ENCODE data around the gene AOPEP. TPM values are rescaled to one million over a fixed set of nuclear protein-coding genes. Genes with fewer than 3 reads are reported as not detected.

AOPEP gene
- total and polyA plus RNA-seq, 2 donors (not counting 3 experiments of a cell fraction or from before 2014, with no cell fraction given): 20.2 to 41.6 TPM

DNA sequence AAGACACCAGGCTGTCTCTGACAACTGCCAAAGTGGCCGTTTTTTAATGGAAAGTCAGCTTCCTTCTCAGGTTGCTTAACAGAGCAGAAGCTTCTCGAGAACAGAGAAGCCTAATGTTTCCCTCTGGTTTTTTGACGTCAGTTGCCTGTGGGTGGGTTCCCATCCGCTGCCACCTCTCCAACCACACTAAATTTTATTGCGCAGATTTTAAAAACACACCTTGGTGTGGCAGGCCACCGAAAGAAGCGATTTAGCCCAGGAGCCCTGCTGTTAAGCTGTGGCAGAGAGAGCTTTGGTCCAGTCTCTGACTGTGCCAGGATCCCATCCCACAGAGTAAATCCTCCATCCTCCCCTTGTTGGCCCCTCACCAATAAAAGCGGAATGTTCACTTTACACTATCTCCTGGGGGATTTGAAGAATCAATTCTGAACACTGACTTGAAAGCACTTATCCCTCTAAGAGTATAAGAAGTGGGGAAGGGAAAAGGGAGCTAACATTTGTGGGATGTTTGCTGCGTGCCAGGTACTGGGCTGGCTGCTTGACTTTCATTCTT lies 181.6 kb downstream of the AOPEP start:
- Histone ChIP-seq H3K9me1 (replicated peaks; ENCODE audit: control insufficient read depth, extremely low read depth, insufficient read depth, low read length) (no peaks in the 10 kb centered on the region), H3K36me3 (ENCODE audit: control insufficient read depth in 2 of 2, extremely low read depth in 1 of 2, insufficient read depth in 2 of 2, low read length in 2 of 2) (no peaks in the 10 kb centered on the region), H3K9ac (replicated peaks; ENCODE audit: extremely low read depth, insufficient read depth, low read length) (no peak overlapping the region), H3K9me3 (replicated peaks; ENCODE audit: control insufficient read depth, insufficient read depth, low read length) (no peaks in the 10 kb centered on the region), H3K27me3 (ENCODE audit: control insufficient read depth in 2 of 2, insufficient read depth in 2 of 2, low read length in 2 of 2) (no peaks in the 10 kb centered on the region), H3K4me3 (replicated peaks in 1 of 3; ENCODE audit: insufficient read depth in 1 of 3, low read depth in 1 of 3, low read length in 3 of 3) (no peak overlapping the region), H3K4me2 (ENCODE audit: insufficient read depth, low read length) (no peak overlapping the region), H3K27ac (ENCODE audit: insufficient read depth, low read depth, low read length) (no peak overlapping the region), H4K20me1 (replicated peaks; ENCODE audit: control insufficient read depth, extremely low read depth, insufficient read depth, low read length) (no peaks in the 10 kb centered on the region), H3K79me2 (ENCODE audit: control insufficient read depth, insufficient read depth, low read length) (no peaks in the 10 kb centered on the region), H3K4me1 (ENCODE audit: control insufficient read depth, extremely low read depth, insufficient read depth, low read length) (peaks cover 21% of the 10 kb centered on the region), H2AFZ (ENCODE audit: low read depth, low read length) (no peak overlapping the region)
- TF ChIP-seq POLR2AphosphoS5 (IDR thresholded peaks at IDR 0.05; ENCODE audit: insufficient read depth, low read depth, low read length) (no peak), POLR2A (IDR thresholded peaks at IDR 0.05; ENCODE audit: low read depth, low read length) (no peak), FOS (IDR thresholded peaks at IDR 0.05; ENCODE audit: borderline replicate concordance, insufficient read depth, low read length) (no peak), EZH2 (IDR thresholded peaks at IDR 0.05; ENCODE audit: borderline replicate concordance, low read depth, low read length, severe bottlenecking) (no peak), MYC (IDR thresholded peaks at IDR 0.05; ENCODE audit: low read depth, low read length) (no peak), JUN (IDR thresholded peaks at IDR 0.05; ENCODE audit: borderline replicate concordance, insufficient read depth, insufficient read length, low read depth) (no peak), MAX (IDR thresholded peaks at IDR 0.05; ENCODE audit: insufficient read depth, insufficient read length) (no peak), GATA2 (IDR thresholded peaks at IDR 0.05; ENCODE audit: insufficient read depth, insufficient read length, low read depth, low read length) (no peak)
- TF ChIP-seq, protein P1, sequence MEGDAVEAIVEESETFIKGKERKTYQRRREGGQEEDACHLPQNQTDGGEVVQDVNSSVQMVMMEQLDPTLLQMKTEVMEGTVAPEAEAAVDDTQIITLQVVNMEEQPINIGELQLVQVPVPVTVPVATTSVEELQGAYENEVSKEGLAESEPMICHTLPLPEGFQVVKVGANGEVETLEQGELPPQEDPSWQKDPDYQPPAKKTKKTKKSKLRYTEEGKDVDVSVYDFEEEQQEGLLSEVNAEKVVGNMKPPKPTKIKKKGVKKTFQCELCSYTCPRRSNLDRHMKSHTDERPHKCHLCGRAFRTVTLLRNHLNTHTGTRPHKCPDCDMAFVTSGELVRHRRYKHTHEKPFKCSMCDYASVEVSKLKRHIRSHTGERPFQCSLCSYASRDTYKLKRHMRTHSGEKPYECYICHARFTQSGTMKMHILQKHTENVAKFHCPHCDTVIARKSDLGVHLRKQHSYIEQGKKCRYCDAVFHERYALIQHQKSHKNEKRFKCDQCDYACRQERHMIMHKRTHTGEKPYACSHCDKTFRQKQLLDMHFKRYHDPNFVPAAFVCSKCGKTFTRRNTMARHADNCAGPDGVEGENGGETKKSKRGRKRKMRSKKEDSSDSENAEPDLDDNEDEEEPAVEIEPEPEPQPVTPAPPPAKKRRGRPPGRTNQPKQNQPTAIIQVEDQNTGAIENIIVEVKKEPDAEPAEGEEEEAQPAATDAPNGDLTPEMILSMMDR (IDR thresholded peaks at IDR 0.05; ENCODE audit: extremely low read depth in 1 of 2, insufficient read depth in 1 of 2, low read depth in 1 of 2, low read length in 2 of 2): no peak
- FAIRE-seq (no peak), DNase-seq (ENCODE audit: low read depth, low spot score) (no peak)
- dilution Hi-C loops (cut with MboI; ENCODE audit: extremely low pct_ligation_motif_present, low sequenced_read_pairs) (no loop called here), intact Hi-C loops (cut with micrococcal nuclease) (no loop called here)
- BruUV-seq (replicated peaks): no TSS peak
- ChIA-PET POLR2A (no interaction called here), CTCF (interaction anchor here (0.6 to 1.5 kb wide), 6 partner anchors 21 to 219 kb away, joined by 3 to 6 read pairs (median 4); no protein-coding TSS in a partner anchor)

Measured in endothelial cell of umbilical vein (primary cell).